ENCODE measurements around the gene DPH3. TPM values are rescaled to one million over a fixed set of nuclear protein-coding genes. Genes with fewer than 3 reads are reported as not detected.

The DPH3 gene
- total and polyA plus RNA-seq, 9 of the 15 experiments (the other 6 are each of a cell fraction or from before 2014, with no cell fraction given) = 15.9 to 131 (median 38.7) TPM

DNA sequence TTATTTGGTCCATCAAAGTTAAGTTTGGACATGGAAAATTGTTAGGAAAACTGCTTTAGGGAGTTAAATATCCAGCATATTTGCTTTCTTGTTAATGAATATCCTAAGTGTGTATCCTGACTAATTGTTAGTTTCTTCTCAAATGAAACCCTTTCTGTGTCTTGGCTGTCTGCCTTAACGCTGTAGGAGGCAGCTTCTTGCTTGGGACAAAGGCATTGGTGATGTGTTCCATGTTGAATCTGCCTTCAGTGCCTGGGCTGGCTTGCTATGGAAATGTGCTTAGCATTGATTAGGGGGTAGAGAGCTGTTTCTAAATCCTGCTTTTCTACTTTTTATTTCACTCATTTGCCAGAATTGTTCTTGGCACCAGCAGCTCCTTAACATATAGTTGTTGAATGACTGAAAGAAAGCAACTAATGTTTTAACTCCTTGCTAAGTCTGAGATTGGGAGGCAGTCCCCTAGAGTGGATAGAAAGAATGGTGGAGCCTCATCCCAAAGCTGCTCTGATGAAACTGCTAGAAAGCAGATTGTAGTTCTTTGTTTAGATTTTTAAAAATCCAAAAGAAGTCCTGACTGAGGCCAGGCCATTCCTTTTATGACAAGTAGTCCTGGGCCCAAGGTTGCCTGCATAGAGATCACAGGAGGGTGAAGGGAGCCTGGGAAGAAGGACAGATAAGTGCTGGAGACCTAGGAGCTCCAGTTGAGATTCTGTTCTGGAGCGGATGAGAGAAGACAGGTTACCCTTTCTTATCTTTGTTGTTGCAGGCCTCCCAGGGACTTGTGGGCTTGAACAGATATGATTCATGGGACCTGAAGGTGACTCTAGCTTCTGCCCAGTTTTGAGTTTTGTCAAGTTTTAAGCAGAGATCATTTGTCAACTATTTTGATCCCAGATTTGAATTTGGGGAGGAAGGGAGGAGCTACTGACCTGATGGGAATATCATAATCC is 39.6 kb upstream of the DPH3 start (continued):
- TF ChIP-seq, protein P1, sequence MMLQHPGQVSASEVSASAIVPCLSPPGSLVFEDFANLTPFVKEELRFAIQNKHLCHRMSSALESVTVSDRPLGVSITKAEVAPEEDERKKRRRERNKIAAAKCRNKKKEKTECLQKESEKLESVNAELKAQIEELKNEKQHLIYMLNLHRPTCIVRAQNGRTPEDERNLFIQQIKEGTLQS (IDR thresholded peaks at IDR 0.05) = peak; percentile 76; the same call in 1 of the 2 replicates
- TF ChIP-seq, protein P1 (CRISPR knock-in tag; conservative IDR thresholded peaks at IDR 0.05) = 0 out of 2 replicates have a peak, but pooled peaks have one; percentile 21
- TF ChIP-seq LEF1 (IDR thresholded peaks at IDR 0.05) = peak; percentile 87
- TF ChIP-seq, protein P2, sequence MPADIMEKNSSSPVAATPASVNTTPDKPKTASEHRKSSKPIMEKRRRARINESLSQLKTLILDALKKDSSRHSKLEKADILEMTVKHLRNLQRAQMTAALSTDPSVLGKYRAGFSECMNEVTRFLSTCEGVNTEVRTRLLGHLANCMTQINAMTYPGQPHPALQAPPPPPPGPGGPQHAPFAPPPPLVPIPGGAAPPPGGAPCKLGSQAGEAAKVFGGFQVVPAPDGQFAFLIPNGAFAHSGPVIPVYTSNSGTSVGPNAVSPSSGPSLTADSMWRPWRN (IDR thresholded peaks at IDR 0.05; ENCODE audit: low read depth) = peak; percentile 63; the same call in 1 of the 2 replicates
- peak; percentile 47; the same call in 1 of the 2 replicates for TF ChIP-seq CXXC5 (CRISPR knock-in tag; IDR thresholded peaks at IDR 0.05)
- no peak for TF ChIP-seq NFE2L1 (tag; IDR thresholded peaks at IDR 0.05; ENCODE audit: borderline replicate concordance, low read depth)
- peak; percentile 63 for TF ChIP-seq SMAD1 (IDR thresholded peaks at IDR 0.05; ENCODE audit: low read depth, low read length, partially characterized antibody)
- 0 out of 2 replicates have a peak, but pooled peaks have one; percentile 17 for TF ChIP-seq GABPB1 (CRISPR knock-in tag; IDR thresholded peaks at IDR 0.05)
- TF ChIP-seq, protein P3, sequence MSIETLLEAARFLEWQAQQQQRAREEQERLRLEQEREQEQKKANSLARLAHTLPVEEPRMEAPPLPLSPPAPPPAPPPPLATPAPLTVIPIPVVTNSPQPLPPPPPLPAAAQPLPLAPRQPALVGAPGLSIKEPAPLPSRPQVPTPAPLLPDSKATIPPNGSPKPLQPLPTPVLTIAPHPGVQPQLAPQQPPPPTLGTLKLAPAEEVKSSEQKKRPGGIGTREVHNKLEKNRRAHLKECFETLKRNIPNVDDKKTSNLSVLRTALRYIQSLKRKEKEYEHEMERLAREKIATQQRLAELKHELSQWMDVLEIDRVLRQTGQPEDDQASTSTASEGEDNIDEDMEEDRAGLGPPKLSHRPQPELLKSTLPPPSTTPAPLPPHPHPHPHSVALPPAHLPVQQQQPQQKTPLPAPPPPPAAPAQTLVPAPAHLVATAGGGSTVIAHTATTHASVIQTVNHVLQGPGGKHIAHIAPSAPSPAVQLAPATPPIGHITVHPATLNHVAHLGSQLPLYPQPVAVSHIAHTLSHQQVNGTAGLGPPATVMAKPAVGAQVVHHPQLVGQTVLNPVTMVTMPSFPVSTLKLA (conservative IDR thresholded peaks at IDR 0.05) = peak in 1 of 2 experiments; percentile 11; a peak in 1 of 4 replicates
- TF ChIP-seq MAZ (CRISPR knock-in tag; conservative IDR thresholded peaks at IDR 0.05 in 1 of 2, IDR thresholded peaks at IDR 0.05 in 1 of 2) = no peak; a peak in 1 of 4 replicates
- peak; percentile 88 for TF ChIP-seq PHB2 (IDR thresholded peaks at IDR 0.05; ENCODE audit: low read depth)
- TF ChIP-seq FUS (optimal IDR thresholded peaks at IDR 0.05; ENCODE audit: low read depth, low read length) = no peak
- TF ChIP-seq ZNF830 (CRISPR knock-in tag; IDR thresholded peaks at IDR 0.05) = no peak
- TF ChIP-seq GATAD2A (IDR thresholded peaks at IDR 0.05) = peak; percentile 48; the same call in 1 of the 2 replicates
- TF ChIP-seq NCOA1 (IDR thresholded peaks at IDR 0.05; ENCODE audit: low read depth) = peak; percentile 81; the same call in 1 of the 2 replicates
- TF ChIP-seq ZNF197 (CRISPR knock-in tag; IDR thresholded peaks at IDR 0.05; ENCODE audit: low read depth) = 0 out of 2 replicates have a peak, but pooled peaks have one; percentile 72
- TF ChIP-seq TAL1 (IDR thresholded peaks at IDR 0.05) = peak; percentile 99
- peak; percentile 98 for TF ChIP-seq MTA2 (IDR thresholded peaks at IDR 0.05; ENCODE audit: low read depth)
- peak; percentile 71; the same call in 1 of the 2 replicates for TF ChIP-seq ATF7 (IDR thresholded peaks at IDR 0.05)
- no peak for TF ChIP-seq NR2F6 (CRISPR knock-in tag; IDR thresholded peaks at IDR 0.05)
- TF ChIP-seq FOS (IDR thresholded peaks at IDR 0.05; ENCODE audit: extremely low read depth, insufficient read length) = peak; percentile 35

All from K562 (cell line).